ENCODE measurements around the gene KDM4F.

KDM4F gene

DNA sequence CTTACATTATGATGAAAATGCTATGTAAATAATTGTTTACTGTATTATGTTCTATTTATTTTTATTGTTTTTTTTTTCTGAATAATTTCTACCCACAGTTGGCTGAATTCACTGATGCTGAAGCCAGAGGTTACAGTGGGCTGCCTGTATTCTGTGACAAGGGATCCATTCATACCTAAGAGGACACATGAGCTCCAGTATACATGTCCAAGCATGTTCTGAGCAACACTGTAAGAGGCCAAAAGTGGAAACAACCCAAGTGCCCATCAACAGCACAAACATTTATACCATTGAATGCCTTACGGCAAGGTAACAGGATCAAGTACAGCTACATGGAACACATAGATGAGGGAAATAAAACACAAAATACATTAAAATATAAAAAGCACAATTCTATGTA lies 16.1 kb downstream of the KDM4F start:
- DNase-seq (ENCODE audit: low read depth in 2 of 2) = no peak

- no peak for DNase-seq (ENCODE audit: low read depth in 2 of 2)
Measured at GRCh38 chr11:95066716-95067038, 17.5 kb downstream of the KDM4F start, which contains the start of gene SRSF8. SRSF8 (plus strand) TSS chr11:95066919; CDS start chr11:95067227, 308 bp downstream.

DNA sequence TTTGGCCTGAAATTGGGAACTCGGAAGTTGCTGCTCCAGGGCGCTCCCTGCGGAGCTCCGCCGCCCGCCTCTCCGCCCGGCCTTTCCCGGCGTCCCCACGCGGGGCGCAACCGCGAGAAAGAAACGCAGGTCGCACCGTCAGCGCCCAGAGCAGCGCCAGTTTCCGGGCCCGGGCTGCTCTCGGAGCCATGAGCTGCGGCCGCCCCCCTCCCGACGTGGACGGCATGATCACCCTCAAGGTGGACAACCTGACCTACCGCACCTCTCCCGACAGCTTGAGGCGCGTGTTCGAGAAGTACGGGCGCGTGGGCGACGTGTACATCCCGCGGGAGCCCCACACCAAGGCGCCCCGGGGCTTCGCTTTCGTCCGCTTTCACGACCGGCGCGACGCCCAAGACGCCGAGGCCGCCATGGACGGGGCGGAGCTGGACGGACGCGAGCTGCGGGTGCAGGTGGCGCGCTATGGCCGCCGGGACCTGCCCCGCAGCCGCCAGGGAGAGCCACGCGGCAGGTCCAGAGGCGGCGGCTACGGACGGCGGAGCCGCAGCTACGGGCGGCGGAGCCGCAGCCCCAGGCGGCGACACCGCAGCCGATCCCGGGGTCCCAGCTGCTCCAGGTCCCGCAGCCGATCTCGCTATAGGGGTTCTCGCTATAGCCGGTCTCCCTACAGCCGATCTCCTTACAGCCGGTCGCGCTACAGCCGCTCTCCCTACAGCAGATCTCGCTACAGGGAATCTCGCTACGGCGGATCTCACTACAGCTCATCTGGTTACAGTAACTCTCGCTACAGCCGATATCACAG lies 18.0 kb downstream of the KDM4F start:
- peak; percentile 41 to 53 for DNase-seq (ENCODE audit: low read depth in 2 of 2)

GRCh38 chr11:95067841-95068219 lies 18.6 kb downstream of the KDM4F start:
- no peak for DNase-seq (ENCODE audit: low read depth in 2 of 2)

DNA sequence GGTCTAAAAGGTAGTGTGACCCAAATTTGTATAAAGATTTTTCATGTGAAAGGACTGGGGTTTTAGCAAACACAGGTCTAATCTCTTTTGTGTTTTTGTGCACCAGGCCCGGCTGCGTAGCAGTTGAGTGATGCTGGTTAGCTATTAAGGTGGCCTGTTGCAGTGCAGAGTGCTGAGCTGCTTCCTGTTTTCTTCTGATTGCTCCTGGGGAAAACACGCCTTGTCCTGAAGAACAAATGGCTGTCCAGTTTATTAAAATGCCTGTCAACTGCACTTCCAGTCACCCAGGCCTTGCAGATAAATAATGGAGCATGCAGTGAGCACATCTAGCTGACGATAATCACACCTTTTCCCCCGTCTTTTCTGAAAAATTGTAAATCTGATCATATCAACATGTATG lies 19.3 kb downstream of the KDM4F start:
- DNase-seq (ENCODE audit: low read depth in 2 of 2) = peak; percentile 15 to 32

DNA sequence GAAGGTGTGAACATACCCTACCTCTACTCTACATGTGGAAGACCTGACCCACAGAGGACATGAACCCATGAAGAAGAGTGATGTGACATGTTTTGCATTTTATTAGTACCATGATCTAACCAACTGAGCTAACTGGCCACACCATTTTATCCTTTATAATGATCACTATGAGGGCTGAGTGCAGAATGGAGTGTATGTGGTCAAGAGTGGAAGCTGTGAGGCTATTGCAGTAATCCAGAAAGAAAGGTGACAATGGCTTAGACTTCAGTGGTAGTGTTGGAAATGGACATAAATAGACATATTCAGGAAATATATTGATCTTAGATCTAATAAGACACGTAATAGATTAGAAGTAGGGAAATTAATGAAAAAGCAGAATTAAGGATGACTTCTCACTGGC lies 21.2 kb downstream of the KDM4F start:
- no peak for DNase-seq (ENCODE audit: low read depth in 2 of 2)

- no peak for DNase-seq (ENCODE audit: low read depth in 2 of 2)
Measured at GRCh38 chr11:95072948-95073347, 23.7 kb downstream of the KDM4F start.

DNA sequence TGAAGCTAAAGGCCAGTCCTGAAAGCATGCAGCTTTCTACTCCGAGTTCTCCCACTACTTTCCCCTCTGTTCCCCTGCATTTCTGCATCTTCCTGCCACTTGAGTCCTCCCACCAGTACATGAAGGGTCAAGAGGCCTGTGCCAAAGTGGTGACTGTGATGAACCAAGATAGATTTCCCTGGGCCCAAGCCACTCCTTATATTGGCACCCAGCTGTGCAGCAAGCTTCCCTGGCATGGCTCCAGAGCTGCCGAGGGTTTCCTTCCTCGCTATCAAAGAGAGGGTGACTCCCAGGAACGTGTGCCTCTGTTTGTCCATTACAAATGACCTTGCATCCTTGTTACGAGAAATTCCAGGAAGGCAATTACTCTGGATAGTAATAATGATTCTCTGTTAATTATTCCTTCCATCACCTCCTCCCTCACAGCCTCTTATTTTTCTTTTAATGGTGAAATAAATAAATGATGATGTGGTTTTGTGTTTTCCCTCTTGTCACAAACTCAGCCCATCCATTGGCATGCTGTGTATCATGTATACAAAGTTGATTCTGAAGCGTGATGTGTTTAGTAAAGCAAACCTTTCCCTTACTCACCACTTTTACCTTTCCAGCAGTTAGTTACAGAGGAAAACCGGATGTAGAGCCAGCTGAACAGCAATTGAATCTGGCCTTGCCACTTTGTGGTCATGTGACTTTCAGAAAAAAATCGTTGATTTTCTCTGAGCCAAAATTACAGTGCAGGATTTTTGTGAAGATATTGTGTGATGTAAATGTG lies 25.8 kb downstream of the KDM4F start:
- no peak for DNase-seq (ENCODE audit: low read depth in 2 of 2)

DNA sequence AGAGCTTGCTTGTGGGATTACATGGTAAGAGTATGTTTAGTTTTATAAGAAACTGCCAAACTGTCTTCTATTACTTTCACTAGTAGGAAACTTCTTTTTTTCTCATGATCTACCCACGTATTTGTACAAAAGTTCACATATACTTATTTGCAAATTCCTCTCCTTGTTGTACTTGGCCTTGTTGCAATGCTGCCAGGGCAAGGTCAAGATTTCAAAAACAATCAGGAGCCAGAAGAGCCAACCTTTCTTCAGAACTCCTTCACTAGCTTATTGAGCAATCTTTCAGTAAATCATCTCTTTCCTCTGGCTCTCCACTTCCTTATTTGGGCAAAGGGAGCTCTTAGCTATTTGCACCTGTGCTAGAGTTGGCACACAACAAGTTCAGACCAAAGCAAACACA lies 27.2 kb downstream of the KDM4F start:
- DNase-seq (ENCODE audit: low read depth in 2 of 2) = no peak

DNA sequence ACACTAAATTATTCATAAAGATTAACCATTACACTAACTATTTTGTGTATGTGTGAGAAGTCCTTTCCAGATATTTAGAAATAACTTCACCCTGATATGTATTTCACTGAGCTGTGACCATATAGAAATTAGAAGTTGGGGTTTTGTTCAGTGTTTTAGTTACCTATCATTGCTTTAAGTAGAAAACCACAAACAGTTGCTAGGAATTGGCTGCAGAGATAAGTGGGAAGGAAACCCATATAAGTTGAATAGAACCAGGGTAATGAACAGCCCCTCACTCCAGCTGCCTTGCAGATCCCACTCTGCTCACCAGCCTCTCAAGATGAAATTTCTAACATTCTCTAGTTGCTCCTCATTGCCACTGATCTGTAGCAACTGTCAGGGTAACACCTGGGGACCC lies 27.8 kb downstream of the KDM4F start:
- DNase-seq (ENCODE audit: low read depth in 2 of 2) = no peak

DNA sequence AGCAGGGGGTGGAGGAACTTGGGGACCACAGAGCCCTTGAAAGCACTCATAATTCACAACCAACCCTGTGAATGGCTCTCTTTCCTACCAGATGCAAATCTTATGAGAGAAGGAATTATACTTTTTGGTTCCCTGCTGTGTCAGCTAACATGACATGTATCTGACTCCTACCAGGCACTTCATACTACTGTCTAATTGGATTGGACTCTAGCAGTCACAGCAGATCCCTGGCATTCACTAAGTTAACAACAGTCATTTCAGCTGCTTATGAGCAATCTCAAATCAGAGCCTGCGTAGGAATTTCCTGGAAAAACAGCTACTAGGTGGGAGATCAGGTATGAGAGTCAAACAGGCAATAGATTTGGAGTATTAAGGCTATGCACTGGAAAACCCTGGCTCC lies 29.3 kb downstream of the KDM4F start:
- DNase-seq (ENCODE audit: low read depth in 2 of 2) = no peak

GRCh38 chr11:95081010-95081409 lies 31.8 kb downstream of the KDM4F start:
- no peak for DNase-seq (ENCODE audit: low read depth in 2 of 2)

GRCh38 chr11:95081412-95081811 lies 32.2 kb downstream of the KDM4F start:
- no peak for DNase-seq (ENCODE audit: low read depth in 2 of 2)

GRCh38 chr11:95082576-95083001 lies 33.4 kb downstream of the KDM4F start:
- DNase-seq (ENCODE audit: low read depth in 2 of 2) = no peak

DNA sequence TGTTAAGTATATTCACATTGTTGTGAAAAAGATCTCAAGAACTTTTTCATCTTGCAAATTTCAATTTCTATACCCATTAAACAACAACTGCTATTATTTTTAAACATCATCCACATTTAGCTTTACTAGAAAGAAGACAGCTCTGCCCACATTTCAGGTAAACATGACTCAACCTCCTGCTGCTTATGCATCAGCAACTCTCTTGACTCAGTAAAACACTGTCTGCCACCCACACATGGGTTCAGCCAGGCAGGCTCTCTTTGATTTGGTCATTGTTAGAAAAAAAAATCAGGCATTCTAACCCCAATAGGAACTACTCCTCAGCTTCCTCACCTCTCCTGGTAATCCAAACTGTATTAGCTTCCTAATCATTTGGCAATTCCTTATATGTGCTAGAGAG lies 35.3 kb downstream of the KDM4F start:
- peak in 1 of 2 donors; percentile 32 for DNase-seq (ENCODE audit: low read depth in 2 of 2)

GRCh38 chr11:95085117-95085816 lies 36.0 kb downstream of the KDM4F start:
- no peak for DNase-seq (ENCODE audit: low read depth in 2 of 2)

DNA sequence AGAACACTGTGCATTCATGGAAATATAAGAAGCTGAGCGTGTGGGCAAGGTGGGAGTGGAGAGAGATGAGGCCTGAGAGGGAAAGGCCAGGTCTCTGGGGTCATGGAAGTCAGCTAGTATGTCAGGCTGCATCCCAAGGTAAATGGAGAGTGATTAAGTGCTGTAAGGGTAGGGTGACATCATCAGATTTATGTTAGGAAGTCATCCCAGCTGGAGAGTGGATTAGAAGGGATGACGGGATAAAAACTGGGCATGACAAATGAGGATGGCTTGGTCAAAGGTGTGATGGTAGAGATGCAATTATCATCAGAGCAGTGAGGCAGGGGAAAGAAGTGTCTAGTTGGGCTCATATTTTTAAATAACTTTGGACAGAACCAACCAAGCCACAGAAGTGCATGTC lies 36.9 kb downstream of the KDM4F start:
- DNase-seq (ENCODE audit: low read depth in 2 of 2) = no peak

DNA sequence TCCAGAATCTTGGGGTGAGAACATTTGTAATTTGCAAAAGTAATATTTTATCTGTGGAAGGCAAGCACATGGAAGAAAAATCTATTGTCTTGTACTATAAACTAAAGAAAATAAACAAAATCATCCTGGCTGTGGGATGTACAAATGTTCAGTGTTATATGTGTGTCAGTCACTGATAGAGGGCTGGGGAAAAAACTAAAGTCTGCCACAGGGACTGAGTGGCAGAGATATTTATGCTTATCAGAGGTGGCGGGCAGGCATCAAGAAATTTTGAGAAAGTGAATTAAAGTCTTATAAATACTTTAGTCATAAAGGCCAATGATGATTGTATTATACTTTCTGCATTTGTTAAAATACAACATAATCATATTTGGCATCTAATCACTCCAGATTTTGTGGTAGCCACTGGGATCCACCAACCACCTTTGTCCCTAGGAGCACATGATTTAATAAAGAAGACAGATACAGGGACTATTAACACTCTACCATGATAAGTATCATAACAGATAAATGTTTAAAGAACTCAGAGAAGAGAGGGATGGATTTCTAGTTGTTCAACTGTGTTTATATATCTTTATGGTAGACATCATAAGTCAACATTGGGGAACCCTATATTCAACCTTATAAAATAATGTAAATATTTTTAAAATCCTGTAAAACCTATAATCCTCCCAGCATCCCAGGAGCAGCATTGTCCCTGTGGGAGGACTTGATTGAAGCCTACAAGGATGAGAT lies 37.8 kb downstream of the KDM4F start:
- no peak for DNase-seq (ENCODE audit: low read depth in 2 of 2)

GRCh38 chr11:95088946-95089619 lies 39.9 kb downstream of the KDM4F start:
- DNase-seq (ENCODE audit: low read depth in 2 of 2) = no peak

- DNase-seq (ENCODE audit: low read depth in 2 of 2) = peak; percentile 64 to 65
Measured at GRCh38 chr11:95089620-95090542, 40.7 kb downstream of the KDM4F start, which contains the start of gene ENDOD1. ENDOD1 (plus strand) TSS chr11:95089846; CDS start chr11:95089928, 82 bp downstream.

All from activated CD8-positive, alpha-beta memory T cell treated with anti-CD3 and anti-CD28 coated beads for 4 hours (primary cell).